Activated naive CD4-positive, alpha-beta T cell treated with anti-CD3 and anti-CD28 coated beads, Interleukin-2, amount 50 U/mL, for 72 hours (primary cell): Measurements from ENCODE around the gene CMPK2. TPM values are rescaled to one million over a fixed set of nuclear protein-coding genes. Genes with fewer than 3 reads are reported as not detected.

Experiments used
- ATAC-seq, 2 donors: fragments of 150-1000 bp; cut with Tn5 transposase; 2 replicates each; pipeline ENCODE4 v1.10.0; 2021; ENCODE audit warnings: mild to moderate bottlenecking in 2 of 2, moderate library complexity in 2 of 2
- DNase-seq, 2 donors: peaks; one replicate each; pipeline ENCODE4 v3.0.0; 2021 to 2022; ENCODE audit warnings: low spot score in 2 of 2
- H3K27ac Mint-ChIP-seq, 2 donors: one replicate each; pipeline ENCODE4 v1.8.0; 2022; ENCODE audit warnings: mild to moderate bottlenecking in 2 of 2, mixed read lengths in 2 of 2
- H3K36me3 Mint-ChIP-seq, 2 donors: one replicate each; pipeline ENCODE4 v1.8.0; 2022; ENCODE audit warnings: mixed read lengths in 2 of 2
- H3K9me3 Mint-ChIP-seq, 2 donors: one replicate each; pipeline ENCODE4 v1.8.0; 2022; ENCODE audit warnings: mixed read lengths in 2 of 2
- total RNA-seq, 2 donors: library from RNA; stranded (reverse); gene quantifications; one replicate each; pipeline ENCODE4 v1.2.3, GENCODE V29; 2022

The CMPK2 gene
- total RNA-seq, 2 donors from 2014 or later = 1.6 to 13.6 TPM

DNA sequence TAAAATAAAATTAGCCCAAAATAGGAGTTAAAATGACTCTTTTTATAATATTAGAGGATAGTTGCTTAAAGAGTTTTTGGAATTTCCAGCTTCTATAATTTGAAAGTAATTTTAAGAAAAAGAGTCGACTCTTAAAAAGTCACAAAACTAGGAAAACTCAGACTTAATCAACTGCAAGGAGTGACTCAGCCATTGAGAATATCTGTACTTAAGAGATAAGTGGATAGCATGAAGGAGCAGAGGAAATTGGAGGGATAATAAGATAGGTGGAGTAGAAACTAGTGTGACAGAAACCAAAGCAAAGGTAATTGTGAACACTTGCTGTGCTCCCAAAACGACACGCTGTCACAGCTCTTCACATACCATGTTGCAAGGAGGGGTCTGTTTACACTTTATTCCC lies 20.3 kb upstream of the CMPK2 start:
- Mint-ChIP-seq H3K27ac (no peak overlapping the region), H3K36me3 (no peaks in the 10 kb centered on the region), H3K9me3 (no peaks in the 10 kb centered on the region)
- no peak for ATAC-seq
- no peak for DNase-seq

DNA sequence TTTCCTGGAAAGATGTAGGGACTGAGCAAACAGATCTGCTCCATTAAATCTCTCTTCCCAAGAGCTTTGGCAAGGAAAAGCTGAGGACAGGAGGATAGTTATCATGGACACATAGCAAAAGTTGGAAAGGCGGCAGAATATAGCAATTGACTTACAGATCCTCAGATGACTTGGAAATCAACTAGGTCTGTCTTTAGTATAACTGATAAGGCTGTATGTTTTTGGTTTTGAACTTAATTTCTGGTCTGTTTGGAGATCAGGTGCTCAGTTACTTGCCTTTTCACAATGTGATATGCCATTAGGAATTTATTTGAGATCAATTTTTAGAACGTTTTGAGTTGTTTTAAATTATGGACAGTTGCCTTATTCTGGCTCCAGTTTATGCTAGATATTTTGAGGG lies 19.8 kb upstream of the CMPK2 start:
- DNase-seq = no peak
- no peak for ATAC-seq
- no peaks in the 10 kb centered on the region for H3K9me3 Mint-ChIP-seq
- H3K27ac Mint-ChIP-seq = no peak overlapping the region
- no peaks in the 10 kb centered on the region for H3K36me3 Mint-ChIP-seq

DNA sequence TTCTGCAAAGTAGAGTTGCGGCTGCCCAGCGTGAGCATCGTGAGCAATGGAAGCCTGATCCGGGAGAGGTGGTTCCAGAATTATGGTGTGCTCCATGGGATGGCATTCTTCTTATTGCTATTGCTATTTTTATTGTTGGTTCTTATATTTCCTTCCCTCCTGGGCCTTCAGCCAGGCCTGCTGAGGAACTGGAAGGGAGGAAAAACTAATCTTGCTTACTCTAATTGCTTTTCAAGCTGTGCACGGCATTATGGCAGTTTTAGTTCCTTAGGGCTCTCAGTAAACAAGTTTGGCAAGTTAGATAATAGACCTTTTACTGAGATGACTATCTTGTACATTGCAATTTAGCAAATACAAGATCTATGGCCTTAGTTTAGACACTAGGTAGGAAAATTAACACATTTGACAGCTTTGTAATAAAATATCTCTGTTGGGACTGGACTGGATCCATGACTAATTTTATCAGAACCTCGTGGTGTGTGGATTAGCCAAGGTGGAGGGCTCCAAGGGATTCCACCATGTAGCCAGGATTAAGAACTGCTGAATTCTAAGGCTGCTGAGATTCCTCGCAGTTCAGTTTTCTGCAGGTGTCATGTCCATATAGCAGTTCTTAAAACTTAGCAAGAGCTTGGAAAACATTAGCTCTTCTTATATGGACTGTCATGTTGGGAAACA lies 17.9 kb upstream of the CMPK2 start:
- ATAC-seq (no peak), DNase-seq (no peak)
- no peaks in the 10 kb centered on the region for H3K9me3 Mint-ChIP-seq
- H3K36me3 Mint-ChIP-seq = no peaks in the 10 kb centered on the region
- no peak overlapping the region for H3K27ac Mint-ChIP-seq

DNA sequence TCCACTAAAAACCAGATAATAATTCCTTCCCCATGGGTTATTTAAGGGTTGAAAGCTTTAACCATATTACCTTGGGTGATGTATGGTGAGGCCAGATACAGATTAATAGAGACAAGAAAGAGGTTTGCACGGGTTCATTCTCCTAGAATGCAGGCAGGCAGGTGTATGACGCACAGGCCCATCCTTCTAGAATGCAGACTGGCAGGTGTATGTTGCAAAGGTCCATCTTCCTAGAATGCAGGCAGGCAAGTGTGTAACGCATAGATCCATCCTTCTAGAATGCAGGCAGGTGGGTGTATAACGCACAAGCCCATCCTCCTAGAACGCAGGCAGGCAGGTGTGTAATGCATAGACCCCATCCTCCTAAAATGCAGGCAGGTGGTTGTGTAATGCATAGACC lies 15.8 kb upstream of the CMPK2 start:
- H3K27ac Mint-ChIP-seq = peak overlapping the region in 1 of 2 donors; percentile 77
- DNase-seq (no peak), ATAC-seq (no peak)
- H3K36me3 Mint-ChIP-seq = no peaks in the 10 kb centered on the region
- no peaks in the 10 kb centered on the region for H3K9me3 Mint-ChIP-seq

DNA sequence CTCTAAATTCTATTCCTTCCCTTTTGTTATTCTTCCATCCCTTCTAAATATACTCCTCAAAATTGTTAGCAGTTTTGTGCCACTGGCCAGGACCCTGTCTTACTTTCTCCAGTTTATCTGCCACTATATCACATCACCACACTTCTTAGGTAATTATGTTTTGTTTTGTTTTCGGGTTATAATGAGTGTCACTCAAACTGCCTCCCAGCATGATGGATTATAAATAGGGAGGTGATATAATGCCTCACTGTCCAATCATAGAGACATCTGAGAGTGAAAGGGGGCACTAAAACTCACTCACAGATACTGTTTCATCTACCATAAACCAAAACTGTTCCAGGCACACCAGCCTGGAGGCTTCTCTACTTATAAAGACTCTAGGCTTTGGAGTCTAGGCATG lies 15.3 kb upstream of the CMPK2 start:
- Mint-ChIP-seq H3K9me3 (no peaks in the 10 kb centered on the region), H3K27ac (peak overlapping the region; percentile 77 to 96), H3K36me3 (no peaks in the 10 kb centered on the region)
- ATAC-seq (peak in 1 of 2 donors; percentile 20), DNase-seq (no peak)

DNA sequence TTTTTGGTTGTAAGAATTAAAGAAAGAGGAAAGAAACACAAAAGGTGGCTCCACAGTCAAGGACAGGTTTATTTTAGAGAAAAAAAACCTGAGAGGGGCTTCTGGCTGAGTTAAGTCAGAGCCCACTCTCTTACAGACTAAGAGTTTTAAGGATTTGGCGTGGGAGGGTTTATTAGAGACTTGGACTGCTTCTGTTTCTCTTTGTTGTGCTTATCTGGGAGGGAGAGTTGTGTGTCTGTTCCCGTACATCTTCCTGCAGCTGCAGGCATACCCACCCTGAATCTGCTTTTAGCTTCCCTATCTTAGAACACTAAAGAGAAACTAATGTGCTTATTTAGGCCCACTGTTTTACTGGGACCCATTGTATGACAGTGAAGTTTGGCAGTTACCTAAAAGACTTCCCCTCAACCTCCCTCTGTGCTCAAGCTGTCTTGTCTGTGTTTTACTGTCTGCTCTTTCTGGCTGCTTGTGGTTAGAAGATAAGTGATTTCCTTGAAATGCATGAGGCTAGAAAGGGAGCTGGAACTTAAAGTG lies 14.6 kb upstream of the CMPK2 start:
- H3K27ac Mint-ChIP-seq = peak overlapping the region; percentile 76 to 77
- ATAC-seq (peak; percentile 32), DNase-seq (no peak)
- H3K9me3 Mint-ChIP-seq = no peaks in the 10 kb centered on the region
- H3K36me3 Mint-ChIP-seq = peaks cover 0 to 6% of the 10 kb centered on the region in 2 donors

DNA sequence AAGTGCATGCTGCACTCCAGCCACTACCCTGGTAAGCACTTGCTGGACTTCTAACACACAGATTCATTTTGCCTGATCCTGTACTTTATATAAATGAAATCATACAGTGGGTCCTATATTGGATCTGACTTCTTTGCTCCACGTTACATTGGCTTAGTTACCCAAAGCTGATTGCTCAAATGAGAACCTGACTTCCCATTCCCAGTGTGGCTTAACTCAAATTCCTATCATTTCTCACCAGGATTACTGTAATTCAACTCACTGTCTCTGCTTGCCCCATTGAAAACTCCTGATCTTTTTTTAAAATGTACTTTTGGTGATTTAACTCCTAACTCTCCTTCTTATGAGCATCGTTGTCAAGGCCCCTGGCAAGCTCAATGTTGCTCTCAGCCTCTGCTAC lies 13.3 kb upstream of the CMPK2 start:
- Mint-ChIP-seq H3K36me3 (peaks cover 0 to 15% of the 10 kb centered on the region in 2 donors), H3K27ac (peak overlapping the region in 1 of 2 donors; percentile 77), H3K9me3 (peaks cover 2 to 3% of the 10 kb centered on the region in 2 donors)
- DNase-seq = no peak
- no peak for ATAC-seq

DNA sequence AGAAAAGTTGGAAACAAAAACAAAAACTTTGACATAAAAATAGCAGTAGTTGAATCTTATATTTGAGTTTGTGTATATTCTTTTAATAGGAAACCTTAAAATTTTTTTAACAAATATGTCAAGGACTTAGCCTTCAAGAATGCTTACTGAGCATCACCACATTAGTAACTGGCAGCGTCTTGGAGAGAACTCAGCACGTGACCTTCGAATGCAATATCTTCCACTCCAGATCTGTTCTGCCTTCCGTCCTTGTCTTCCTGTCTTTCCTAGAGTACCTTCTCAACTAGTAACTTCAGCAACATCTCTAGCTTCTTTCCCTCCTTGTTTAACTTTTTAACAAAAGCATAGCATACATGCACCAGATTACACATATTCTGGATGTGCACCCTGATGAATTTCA lies 12.8 kb upstream of the CMPK2 start:
- peaks cover 0 to 19% of the 10 kb centered on the region in 2 donors for H3K36me3 Mint-ChIP-seq

DNA sequence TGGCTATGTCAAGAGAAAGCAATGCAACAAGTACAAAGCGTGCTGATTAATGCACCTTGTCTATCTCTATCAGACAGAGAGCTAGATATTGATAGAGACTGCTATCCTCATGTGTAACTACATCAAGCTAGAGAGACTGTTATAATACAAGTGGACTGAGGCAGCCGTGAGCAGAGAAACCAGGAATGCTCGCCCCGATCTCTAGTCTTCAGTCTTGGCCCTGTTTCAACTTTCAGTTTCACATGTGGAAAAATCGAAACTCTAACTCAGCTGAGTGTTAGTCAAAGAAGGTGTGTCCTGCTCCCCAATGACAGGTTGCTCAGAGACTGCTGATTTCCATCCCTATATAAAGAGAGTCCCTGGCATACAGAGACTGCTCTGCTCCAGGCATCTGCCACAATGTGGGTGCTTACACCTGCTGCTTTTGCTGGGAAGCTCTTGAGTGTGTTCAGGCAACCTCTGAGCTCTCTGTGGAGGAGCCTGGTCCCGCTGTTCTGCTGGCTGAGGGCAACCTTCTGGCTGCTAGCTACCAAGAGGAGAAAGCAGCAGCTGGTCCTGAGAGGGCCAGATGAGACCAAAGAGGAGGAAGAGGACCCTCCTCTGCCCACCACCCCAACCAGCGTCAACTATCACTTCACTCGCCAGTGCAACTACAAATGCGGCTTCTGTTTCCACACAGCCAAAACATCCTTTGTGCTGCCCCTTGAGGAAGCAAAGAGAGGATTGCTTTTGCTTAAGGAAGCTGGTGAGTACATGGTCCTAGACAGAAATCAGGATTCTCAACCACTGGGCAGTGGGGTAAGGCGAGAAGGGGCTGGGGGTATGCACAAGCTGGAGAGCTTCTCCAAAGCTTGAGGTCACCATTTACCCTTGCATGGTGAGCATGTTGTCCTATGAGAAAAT lies 11.9 kb upstream of the CMPK2 start, which contains the start of gene RSAD2:
Gene RSAD2 (plus strand): TSS at position 376 of the 903 bp plus-strand sequence. CDS start 24 bp downstream, at position 400.
- H3K27ac Mint-ChIP-seq = peak within 1 kb of the TSS; percentile 74 to 76
- ATAC-seq = peak; percentile 87 to 93
- peaks cover 4 to 9% of the 10 kb centered on the region in 2 donors for H3K9me3 Mint-ChIP-seq

More for the DNA sequence above, 12.8 kb upstream of the CMPK2 start:
- Mint-ChIP-seq H3K9me3 (peaks cover 4 to 6% of the 10 kb centered on the region in 2 donors), H3K27ac (peak overlapping the region in 1 of 2 donors; percentile 58)
- no peak for DNase-seq
- ATAC-seq = no peak

DNA sequence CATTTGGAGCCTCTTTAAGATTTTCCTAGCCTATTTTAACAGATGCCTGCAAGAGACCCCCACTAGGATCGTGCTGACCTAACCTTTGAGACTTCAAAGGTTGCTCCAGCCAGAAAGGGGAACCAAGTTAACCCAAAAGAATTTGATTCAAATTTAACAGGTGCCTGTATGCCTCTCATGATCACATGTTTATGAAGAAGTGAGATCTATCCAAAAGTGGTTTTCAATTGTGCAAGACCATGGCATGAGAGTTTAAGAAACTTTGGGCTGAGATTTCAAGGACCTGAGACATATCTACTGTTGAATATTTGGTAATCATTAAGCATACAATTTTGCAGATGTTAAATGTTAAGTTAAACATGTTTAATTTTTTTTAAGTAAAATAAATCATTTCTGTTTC lies 10.6 kb upstream of the CMPK2 start:
- DNase-seq = no peak
- no peak for ATAC-seq
- H3K9me3 Mint-ChIP-seq = peaks cover 4 to 9% of the 10 kb centered on the region in 2 donors
- H3K36me3 Mint-ChIP-seq = peaks cover 0 to 22% of the 10 kb centered on the region in 2 donors
- H3K27ac Mint-ChIP-seq = no peak overlapping the region

More for the DNA sequence above, 11.9 kb upstream of the CMPK2 start, which contains the start of gene RSAD2:
- peak in 1 of 2 donors; percentile 27 for DNase-seq
- peaks cover 0 to 22% of the 10 kb centered on the region in 2 donors for H3K36me3 Mint-ChIP-seq

DNA sequence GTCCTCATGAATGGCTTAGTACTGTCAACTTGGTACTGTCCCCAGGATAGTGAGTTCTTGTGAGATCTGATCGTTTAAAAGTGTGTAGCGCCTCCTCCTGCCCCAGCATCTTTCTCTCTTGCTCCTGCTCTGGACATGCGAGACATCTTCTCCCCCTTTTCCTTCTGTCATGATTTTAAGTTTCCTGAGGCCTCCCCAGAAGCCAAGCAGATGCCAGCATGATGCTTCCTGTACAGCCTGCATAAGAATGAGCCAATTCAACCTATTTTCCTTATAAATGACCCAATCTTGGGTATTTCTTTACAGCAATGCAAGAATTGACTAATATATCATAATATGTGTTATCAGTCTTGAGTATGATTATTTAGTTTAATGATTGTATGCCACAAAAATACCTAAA lies 8.3 kb upstream of the CMPK2 start:
- Mint-ChIP-seq H3K9me3 (peaks cover 4 to 14% of the 10 kb centered on the region in 2 donors), H3K27ac (no peak overlapping the region), H3K36me3 (peaks cover 0 to 22% of the 10 kb centered on the region in 2 donors)
- no peak for ATAC-seq
- DNase-seq = no peak

DNA sequence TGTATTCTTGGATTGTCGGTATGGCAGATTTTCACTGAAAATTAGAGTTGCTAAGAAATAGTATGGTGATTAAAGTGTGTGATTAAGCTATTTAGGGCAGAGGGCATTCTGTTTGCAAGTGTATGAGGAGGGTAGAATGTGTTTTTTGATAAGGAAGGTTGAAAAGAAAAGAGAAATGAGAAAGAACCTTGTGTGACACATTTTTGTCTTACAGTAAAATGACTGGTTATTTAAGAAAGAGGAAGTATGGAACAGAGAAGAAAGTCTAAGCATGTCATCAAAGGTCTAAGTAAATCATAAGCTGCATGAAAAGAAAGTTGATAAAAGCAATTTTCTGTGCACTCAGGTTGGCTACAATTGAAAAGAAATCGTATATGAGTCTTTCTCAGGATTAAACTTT lies 6.7 kb upstream of the CMPK2 start:
- Mint-ChIP-seq H3K9me3 (peaks cover 4 to 14% of the 10 kb centered on the region in 2 donors), H3K27ac (peak overlapping the region in 1 of 2 donors; percentile 63), H3K36me3 (peaks cover 0 to 22% of the 10 kb centered on the region in 2 donors)
- DNase-seq (no peak), ATAC-seq (peak; percentile 25 to 47)

DNA sequence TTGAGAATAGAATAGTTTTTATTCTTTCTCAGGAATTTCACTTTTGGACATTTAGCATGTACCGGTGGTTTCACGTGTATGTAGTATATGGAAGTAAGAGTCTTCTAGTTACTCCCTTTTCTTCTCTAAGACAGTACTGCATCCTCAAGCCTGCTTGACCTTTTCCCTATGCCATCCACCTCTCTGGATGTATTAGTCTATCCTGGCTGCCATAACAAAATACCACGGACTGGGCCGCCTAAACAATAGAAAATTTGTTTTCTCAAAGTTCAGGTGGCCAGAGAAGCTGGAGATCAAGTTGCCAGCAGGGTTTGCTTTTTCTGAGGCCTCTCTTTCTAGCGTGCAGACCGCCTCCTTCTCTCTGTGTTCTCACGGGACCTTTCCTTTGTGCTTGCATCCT lies 1.3 kb upstream of the CMPK2 start:
- ATAC-seq = no peak
- Mint-ChIP-seq H3K27ac (peak overlapping the region; percentile 82 to 90), H3K36me3 (peaks cover 9 to 12% of the 10 kb centered on the region in 2 donors), H3K9me3 (peaks cover 0 to 8% of the 10 kb centered on the region in 2 donors)
- DNase-seq = no peak

DNA sequence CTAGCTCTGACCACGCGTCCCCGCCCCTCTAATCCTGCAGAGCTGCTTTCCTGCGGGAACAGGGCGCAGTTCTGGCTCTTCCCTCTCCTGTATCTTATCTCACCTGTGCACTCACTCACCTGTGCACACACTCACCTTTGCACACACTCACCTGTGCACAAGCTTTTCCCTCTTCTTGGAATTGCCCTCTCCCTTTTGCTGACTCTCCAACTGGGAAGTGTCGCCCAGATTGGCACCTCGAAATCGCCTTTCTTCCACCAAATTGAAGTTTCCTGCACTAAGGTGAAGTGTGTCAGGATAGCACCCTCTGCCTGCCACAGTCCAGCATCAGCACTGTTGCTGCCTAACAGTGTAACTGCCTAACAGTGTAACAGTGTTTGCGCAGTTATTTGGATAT lies 566 bp upstream of the CMPK2 start:
- DNase-seq (no peak), ATAC-seq (peak; percentile 32 to 54)
- Mint-ChIP-seq H3K27ac (peak overlapping the region; percentile 90 to 96), H3K9me3 (peaks cover 0 to 15% of the 10 kb centered on the region in 2 donors), H3K36me3 (peaks cover 16 to 19% of the 10 kb centered on the region in 2 donors)

DNA sequence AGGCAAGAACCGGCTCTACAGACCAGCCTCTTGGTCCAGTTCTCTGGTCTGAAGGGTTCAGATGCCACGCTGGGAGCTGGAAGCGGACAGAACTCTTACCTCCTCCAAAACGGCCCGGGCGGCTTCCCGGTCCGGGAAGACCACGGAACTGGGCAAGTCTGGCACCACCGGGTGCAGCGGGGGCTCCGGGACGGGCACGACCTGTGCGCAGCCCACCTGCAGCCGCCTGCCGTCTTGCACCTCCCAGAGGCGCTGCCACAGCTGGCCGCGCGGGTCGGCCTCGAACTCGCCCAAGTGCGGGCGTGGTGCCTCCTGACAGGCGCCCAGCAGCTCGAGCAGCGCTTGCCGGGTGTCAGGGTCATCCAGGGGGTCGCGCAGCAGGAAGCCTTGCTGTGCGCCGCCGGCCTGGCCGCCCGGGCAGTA lies 773 bp downstream of the CMPK2 start:
- ATAC-seq (peak in 1 of 2 donors; percentile 1), DNase-seq (peak; percentile 32 to 63)
- H3K27ac Mint-ChIP-seq = peak overlapping the region in 1 of 2 donors; percentile 46
- H3K36me3 Mint-ChIP-seq = peaks cover 28 to 32% of the 10 kb centered on the region in 2 donors
- H3K9me3 Mint-ChIP-seq = peaks cover 7 to 25% of the 10 kb centered on the region in 2 donors

DNA sequence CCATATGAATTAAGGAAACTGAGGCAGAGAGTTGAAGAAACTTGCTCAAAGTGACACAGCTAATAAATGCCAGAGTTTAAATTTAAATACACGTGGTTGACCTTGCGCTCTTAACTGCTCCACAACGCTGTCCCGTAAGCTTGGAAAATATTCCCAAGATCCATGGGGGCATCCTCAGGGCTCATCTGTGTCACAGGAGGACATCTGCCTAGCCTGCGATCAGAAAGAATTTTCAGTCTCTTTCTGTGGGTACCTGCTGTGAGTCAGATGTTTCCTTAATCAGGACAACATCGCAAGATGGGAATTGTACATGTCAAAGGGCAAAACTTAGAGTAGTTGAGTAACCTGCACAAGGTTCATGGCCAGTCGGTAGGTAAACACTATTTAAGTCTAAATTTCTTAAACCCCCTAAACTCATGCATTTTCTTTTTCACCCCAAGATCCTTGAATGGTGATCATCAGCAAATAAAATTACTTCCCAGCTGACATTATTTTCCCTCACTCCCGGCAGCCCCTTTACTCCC lies 1.4 kb downstream of the CMPK2 start:
- DNase-seq = no peak
- Mint-ChIP-seq H3K36me3 (peaks cover 34 to 39% of the 10 kb centered on the region in 2 donors), H3K27ac (peak overlapping the region in 1 of 2 donors; percentile 46), H3K9me3 (peaks cover 7 to 23% of the 10 kb centered on the region in 2 donors)
- no peak for ATAC-seq
